Mucosa of stomach (tissue), 1 donor: ENCODE measurements around the gene IREB2.
"Not testable (repeated sequence)": the region's sequence is repeated elsewhere in the genome, so short reads cannot be mapped to it uniquely, and the experiment has no call there.

ENCODE experiments used
- H3K27me3 ChIP-seq: one replicate; pipeline ENCODE4 v1.7.0; 2013; ENCODE audit warnings: mild to moderate bottlenecking, low read length; ENCODE audit not compliant: control insufficient read depth, insufficient read depth
- H3K36me3 ChIP-seq: one replicate; pipeline ENCODE4 v1.7.0; 2013; ENCODE audit warnings: low read length; ENCODE audit not compliant: control insufficient read depth, insufficient read depth
- H3K4me1 ChIP-seq: one replicate; pipeline ENCODE4 v1.7.0; 2013; ENCODE audit warnings: mild to moderate bottlenecking, low read length; ENCODE audit not compliant: control insufficient read depth, insufficient read depth
- H3K4me3 ChIP-seq: one replicate; pipeline ENCODE4 v1.7.0; 2013; ENCODE audit warnings: low read length
- H3K9ac ChIP-seq: one replicate; pipeline ENCODE4 v1.7.0; 2013; ENCODE audit warnings: mild to moderate bottlenecking, low read length, moderate library complexity
- H3K9me3 ChIP-seq: one replicate; pipeline ENCODE4 v1.7.0; 2013; ENCODE audit warnings: mild to moderate bottlenecking, low read length, moderate library complexity; ENCODE audit not compliant: control insufficient read depth
- donor health status: Pancreatic carcinoma.

IREB2 gene

GRCh38 chr15:78396976-78397375, 41.0 kb upstream of the IREB2 start:
- Histone ChIP-seq H3K27me3 (peaks cover 2% of the 10 kb centered on the region), H3K4me1 (peaks cover 10% of the 10 kb centered on the region), H3K9ac (no peak overlapping the region), H3K4me3 (no peak overlapping the region), H3K9me3 (no peaks in the 10 kb centered on the region), H3K36me3 (no peaks in the 10 kb centered on the region)

GRCh38 chr15:78397382-78397781, 40.6 kb upstream of the IREB2 start:
- H3K9me3 ChIP-seq: no peaks in the 10 kb centered on the region
- H3K27me3 ChIP-seq: peaks cover 3% of the 10 kb centered on the region
- H3K4me3 ChIP-seq: no peak overlapping the region
- H3K4me1 ChIP-seq: peaks cover 10% of the 10 kb centered on the region
- no peak overlapping the region for H3K9ac ChIP-seq
- no peaks in the 10 kb centered on the region for H3K36me3 ChIP-seq

GRCh38 chr15:78398076-78398825, 39.8 kb upstream of the IREB2 start:
- peaks cover 3% of the 10 kb centered on the region for H3K27me3 ChIP-seq

DNA sequence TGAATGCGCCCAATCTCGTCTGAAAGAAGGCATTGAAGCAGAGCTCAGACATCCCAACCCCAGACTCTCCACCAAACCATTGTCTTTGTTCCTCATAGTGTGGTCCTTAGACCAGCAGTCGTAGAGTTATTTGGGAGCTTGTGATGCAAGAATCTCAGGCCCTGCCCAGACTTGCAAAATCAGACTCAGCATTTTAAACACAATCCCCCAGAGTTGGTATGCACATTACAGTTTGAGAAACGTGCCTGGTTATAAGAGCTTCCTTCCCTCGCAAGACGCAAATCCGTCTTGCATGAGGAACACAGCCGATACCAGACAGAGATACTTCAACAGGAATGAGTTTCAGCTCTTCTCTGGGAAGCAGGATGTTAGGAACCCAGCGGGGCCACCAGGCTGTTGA, 38.9 kb upstream of the IREB2 start:
- no peaks in the 10 kb centered on the region for H3K36me3 ChIP-seq
- H3K9me3 ChIP-seq: no peaks in the 10 kb centered on the region
- H3K4me1 ChIP-seq: peaks cover 10% of the 10 kb centered on the region
- no peak overlapping the region for H3K4me3 ChIP-seq
- H3K9ac ChIP-seq: no peak overlapping the region
- H3K27me3 ChIP-seq: peaks cover 3% of the 10 kb centered on the region

More at GRCh38 chr15:78398076-78398825, 39.8 kb upstream of the IREB2 start:
- Histone ChIP-seq H3K9me3 (no peaks in the 10 kb centered on the region), H3K36me3 (no peaks in the 10 kb centered on the region), H3K4me1 (peaks cover 10% of the 10 kb centered on the region), H3K9ac (no peak overlapping the region), H3K4me3 (no peak overlapping the region)

DNA sequence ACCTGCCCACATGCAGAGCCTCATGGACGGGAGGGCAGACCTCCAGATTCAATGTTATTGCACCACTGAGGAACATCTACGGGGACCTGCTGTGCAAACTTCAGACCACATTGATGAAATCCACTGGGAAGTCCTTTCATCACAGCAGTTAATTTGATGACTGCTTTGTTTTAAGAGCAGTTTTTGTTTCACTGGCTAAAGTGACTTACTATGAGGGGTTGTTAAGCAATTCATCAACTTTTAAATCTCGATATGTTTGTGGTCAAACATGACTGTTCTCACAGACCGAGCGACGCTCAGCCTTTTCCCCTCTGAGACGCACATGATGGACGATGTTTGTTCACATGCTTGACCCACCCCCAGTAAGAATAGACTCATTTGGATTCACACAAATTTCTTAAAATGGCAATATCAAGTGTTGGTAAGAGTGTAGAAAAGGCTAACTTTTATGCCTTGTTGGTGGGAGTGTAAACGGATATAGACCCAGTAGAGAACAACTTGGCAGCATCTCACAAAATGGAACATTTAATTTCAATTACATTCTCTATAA, 35.9 kb upstream of the IREB2 start:
- Histone ChIP-seq H3K4me1 (peaks cover 10% of the 10 kb centered on the region), H3K4me3 (no peak overlapping the region), H3K36me3 (no peaks in the 10 kb centered on the region), H3K9ac (no peak overlapping the region), H3K27me3 (peaks cover 3% of the 10 kb centered on the region), H3K9me3 (no peaks in the 10 kb centered on the region)

DNA sequence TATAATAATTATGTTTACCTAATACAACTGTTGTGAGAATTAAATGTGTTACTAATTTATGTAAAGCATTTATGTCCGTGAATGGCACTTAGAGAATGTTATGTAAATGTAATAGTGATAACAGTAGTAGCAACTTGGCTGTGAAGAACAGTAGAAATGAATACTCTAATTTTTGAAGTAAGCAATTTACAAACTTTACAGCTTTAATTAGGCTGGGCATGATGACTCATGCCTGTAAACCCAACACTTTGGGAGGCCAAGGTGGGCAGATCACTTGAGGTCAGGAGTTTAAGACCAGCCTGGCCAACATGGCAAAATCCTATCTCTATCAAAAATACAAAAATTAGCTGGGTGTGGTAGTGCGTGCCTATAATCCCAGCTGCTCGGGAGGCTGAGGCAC, 33.9 kb upstream of the IREB2 start:
- H3K27me3 ChIP-seq: peaks cover 3% of the 10 kb centered on the region
- no peak overlapping the region for H3K9ac ChIP-seq
- peaks cover 8% of the 10 kb centered on the region for H3K4me1 ChIP-seq
- no peaks in the 10 kb centered on the region for H3K9me3 ChIP-seq
- H3K4me3 ChIP-seq: no peak overlapping the region
- no peaks in the 10 kb centered on the region for H3K36me3 ChIP-seq

- H3K9ac ChIP-seq, H3K36me3 ChIP-seq, H3K9me3 ChIP-seq, H3K4me3 ChIP-seq, H3K4me1 ChIP-seq, H3K27me3 ChIP-seq: not testable (repeated sequence)
These were observed 33.2 kb upstream of the IREB2 start for GRCh38 chr15:78404796-78405195.

- Histone ChIP-seq H3K9ac (no peak overlapping the region), H3K36me3 (no peaks in the 10 kb centered on the region), H3K4me1 (peaks cover 8% of the 10 kb centered on the region), H3K9me3 (no peaks in the 10 kb centered on the region), H3K27me3 (peaks cover 3% of the 10 kb centered on the region), H3K4me3 (no peak overlapping the region)
These were observed 32.6 kb upstream of the IREB2 start for GRCh38 chr15:78405336-78405924.

- Histone ChIP-seq H3K4me1 (peaks cover 8% of the 10 kb centered on the region), H3K36me3 (no peaks in the 10 kb centered on the region), H3K4me3 (no peak overlapping the region), H3K9me3 (no peaks in the 10 kb centered on the region), H3K9ac (no peak overlapping the region), H3K27me3 (peaks cover 3% of the 10 kb centered on the region)
These were observed 31.9 kb upstream of the IREB2 start for GRCh38 chr15:78406016-78406585.

GRCh38 chr15:78407608-78408354, 30.2 kb upstream of the IREB2 start:
- Histone ChIP-seq H3K27me3 (no peaks in the 10 kb centered on the region), H3K9me3 (no peaks in the 10 kb centered on the region), H3K9ac (no peak overlapping the region), H3K36me3 (no peaks in the 10 kb centered on the region), H3K4me3 (no peak overlapping the region), H3K4me1 (peaks cover 8% of the 10 kb centered on the region)

GRCh38 chr15:78408355-78408640, 29.7 kb upstream of the IREB2 start:
- no peaks in the 10 kb centered on the region for H3K36me3 ChIP-seq
- H3K4me3 ChIP-seq: no peak overlapping the region
- H3K27me3 ChIP-seq: no peaks in the 10 kb centered on the region
- H3K4me1 ChIP-seq: peaks cover 8% of the 10 kb centered on the region
- no peaks in the 10 kb centered on the region for H3K9me3 ChIP-seq
- H3K9ac ChIP-seq: no peak overlapping the region

DNA sequence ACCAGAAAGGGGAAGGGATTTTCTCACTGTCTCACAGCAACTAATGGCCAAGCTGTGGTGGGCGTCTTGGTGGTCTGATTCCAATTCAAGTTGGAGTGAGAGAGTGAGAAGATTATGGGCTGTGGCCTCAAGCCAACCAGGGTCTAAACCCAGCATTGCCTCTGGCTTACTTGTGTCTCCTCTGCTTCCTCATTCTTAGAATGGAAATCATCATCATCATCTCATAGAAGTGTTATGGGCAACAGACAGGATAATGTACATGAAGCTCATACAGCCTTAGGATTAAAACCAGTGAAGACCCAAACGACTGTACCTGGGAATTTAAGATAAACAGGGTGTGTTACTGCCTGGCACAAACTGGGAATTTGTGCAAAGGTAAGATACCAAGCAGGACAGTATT, 29.1 kb upstream of the IREB2 start:
- Histone ChIP-seq H3K36me3 (no peaks in the 10 kb centered on the region), H3K4me3 (no peak overlapping the region), H3K9me3 (no peaks in the 10 kb centered on the region), H3K4me1 (peaks cover 8% of the 10 kb centered on the region), H3K27me3 (no peaks in the 10 kb centered on the region), H3K9ac (no peak overlapping the region)
